A549 treated with AZD9567 at 1 μM for 4 hours (cell line): ENCODE results near the gene WDR82. TPM values are rescaled to one million over a fixed set of nuclear protein-coding genes. Genes with fewer than 3 reads are reported as not detected.

ENCODE experiments used
- total RNA-seq: library from RNA; stranded (reverse); fragments of 200-300 nt; extraction: Qiagen RNA extraction; gene quantifications from 5 replicates; pipeline ENCODE4 v1.2.3, GENCODE V29; 2022; ENCODE audit not compliant: insufficient read depth

The WDR82 gene
- 50.3 to 60.0 TPM (median 52.9 TPM) in 5 replicates for total RNA-seq

GRCh38 chr3:52278510-52279069 lies at the start of gene WDR82:
WDR82 (minus strand) TSS chr3:52278649; CDS start chr3:52278361, 288 bp downstream.

GRCh38 chr3:52315977-52316764 lies 37.7 kb upstream of the WDR82 start, which contains the start of gene DNAH1:
DNAH1 (plus strand) TSS chr3:52316319; CDS start chr3:52322443, 6,124 bp downstream.

GRCh38 chr3:52245322-52246263 lies 32.9 kb downstream of the WDR82 start, which contains the start of gene PPM1M:
PPM1M (plus strand) TSS chr3:52245759; CDS start chr3:52245825, 66 bp downstream.

GRCh38 chr3:52238761-52239701 lies 39.4 kb downstream of the WDR82 start, which contains the start of gene TWF2:
TWF2 (minus strand) TSS chr3:52239158; CDS start chr3:52239016, 142 bp downstream.

GRCh38 chr3:52225452-52226228 lies 52.8 kb downstream of the WDR82 start, which contains the start of gene TLR9:
TLR9 (minus strand) TSS chr3:52225645; CDS start chr3:52225529, 116 bp downstream.

Other genes starting within 250 kb of the WDR82 start
- 19.2 to 21.6 TPM (median 20.7 TPM) in 5 replicates for gene DUSP7, start 222.1 kb downstream of the WDR82 start, total RNA-seq
- 18.6 to 20.4 TPM (median 19.3 TPM) in 5 replicates for gene POC1A, start 124.2 kb downstream of the WDR82 start, total RNA-seq
- 48.2 to 77.0 TPM (median 49.7 TPM) in 5 replicates for gene ALAS1, start 80.5 kb downstream of the WDR82 start, total RNA-seq
- gene TLR9, start 53.0 kb downstream of the WDR82 start, total RNA-seq: 0.08 TPM in 1 of 5 replicates, not detected in the others
- gene TWF2, start 39.5 kb downstream of the WDR82 start, total RNA-seq: 61.3 to 72.0 TPM (median 67.9 TPM) in 5 replicates
- gene PPM1M, start 32.9 kb downstream of the WDR82 start, total RNA-seq: 2.7 to 4.5 TPM (median 4.2 TPM) in 5 replicates
- 4.2 to 5.3 TPM (median 4.5 TPM) in 5 replicates for gene GLYCTK, start 9.2 kb upstream of the WDR82 start, total RNA-seq
- 0.60 to 5.8 TPM (median 1.1 TPM) in 5 replicates for gene DNAH1, start 37.7 kb upstream of the WDR82 start, total RNA-seq
- 33.7 to 38.9 TPM (median 36.2 TPM) in 5 replicates for gene BAP1, start 131.4 kb upstream of the WDR82 start, total RNA-seq
- gene PHF7, start 132.0 kb upstream of the WDR82 start, total RNA-seq: 2.5 to 3.4 TPM (median 2.9 TPM) in 4 of 5 replicates, not detected in the other
- gene SEMA3G, start 166.5 kb upstream of the WDR82 start, total RNA-seq: 0.07 to 0.17 TPM (median 0.15 TPM) in 4 of 5 replicates, not detected in the other
- 0.78 to 4.7 TPM (median 1.3 TPM) in 5 replicates for gene TNNC1, start 175.4 kb upstream of the WDR82 start, total RNA-seq
- 12.5 to 19.7 TPM (median 16.1 TPM) in 5 replicates for gene NISCH, start 177.0 kb upstream of the WDR82 start, total RNA-seq
- 0.03 to 0.11 TPM (median 0.06 TPM) in 4 of 5 replicates, not detected in the other for gene STAB1, start 216.7 kb upstream of the WDR82 start, total RNA-seq